Measurements from ENCODE around the gene TUBGCP3.

- TF ChIP-seq CTCF (conservative IDR thresholded peaks at IDR 0.05; ENCODE audit: low read length) (no peak), EZH2phosphoT487 (IDR thresholded peaks at IDR 0.05; ENCODE audit: borderline replicate concordance, low read depth, low read length) (no peak)
Observed at GRCh38 chr13:112438094-112438493, 149.9 kb downstream of the TUBGCP3 start.

Data from OCI-LY7 (cell line).